ELF-1 (cell line): ENCODE results near the gene DYNAP.

Experiments
- DNase-seq: peaks from one replicate; pipeline ENCODE4 v3.0.0-alpha.2; 2016; ENCODE audit warnings: low read depth, low spot score

Gene DYNAP, protein sequence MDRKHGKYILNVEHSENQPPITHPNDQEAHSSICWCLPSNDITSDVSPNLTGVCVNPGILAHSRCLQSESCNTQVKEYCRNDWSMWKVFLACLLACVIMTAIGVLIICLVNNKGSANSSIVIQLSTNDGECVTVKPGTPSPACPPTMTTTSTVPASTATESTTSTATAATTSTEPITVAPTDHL

GRCh38 chr18:54590945-54591344, at the start of gene DYNAP:
Gene DYNAP (plus strand): TSS chr18:54591245. CDS start chr18:54591283, 38 bp downstream.
- DNase-seq = no peak

DNA sequence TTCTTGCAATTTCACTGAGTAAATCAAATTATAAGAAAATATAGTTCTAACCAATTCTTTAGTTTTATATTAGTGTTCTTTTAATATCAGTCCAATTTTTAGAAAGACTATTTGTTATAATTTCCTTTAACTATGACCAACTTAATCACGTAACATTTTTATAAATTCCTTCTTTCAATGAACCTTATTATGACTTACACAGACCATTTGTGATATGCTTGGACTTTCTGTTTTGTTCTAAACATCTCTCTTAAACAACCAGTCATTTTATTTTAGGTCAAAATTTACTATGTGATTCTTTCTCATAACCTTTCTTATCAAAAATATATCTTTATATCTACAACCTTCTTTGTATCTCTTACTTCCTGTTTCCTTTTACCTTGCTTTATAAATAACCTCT, 39.5 kb upstream of the DYNAP start:
- no peak for DNase-seq

DNA sequence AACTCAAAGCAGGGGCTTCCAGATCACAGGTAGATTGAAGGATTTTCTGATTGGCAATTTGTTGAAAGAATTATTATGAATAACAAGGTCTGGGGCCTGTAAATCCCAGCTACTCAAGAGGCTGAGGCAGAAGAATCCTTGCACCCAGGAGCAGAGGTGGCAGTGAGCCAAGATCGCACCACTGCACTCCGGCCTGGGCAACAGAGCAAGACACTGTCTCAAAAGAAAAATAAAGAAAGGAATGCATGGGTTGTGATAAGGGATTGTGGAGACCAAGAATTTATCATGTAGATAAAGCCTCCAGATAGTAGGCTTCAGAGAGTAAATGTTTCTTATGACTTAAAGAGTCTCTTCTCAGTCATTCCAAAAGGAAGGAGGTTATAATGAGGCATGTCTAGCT, 35.8 kb upstream of the DYNAP start:
- no peak for DNase-seq

DNA sequence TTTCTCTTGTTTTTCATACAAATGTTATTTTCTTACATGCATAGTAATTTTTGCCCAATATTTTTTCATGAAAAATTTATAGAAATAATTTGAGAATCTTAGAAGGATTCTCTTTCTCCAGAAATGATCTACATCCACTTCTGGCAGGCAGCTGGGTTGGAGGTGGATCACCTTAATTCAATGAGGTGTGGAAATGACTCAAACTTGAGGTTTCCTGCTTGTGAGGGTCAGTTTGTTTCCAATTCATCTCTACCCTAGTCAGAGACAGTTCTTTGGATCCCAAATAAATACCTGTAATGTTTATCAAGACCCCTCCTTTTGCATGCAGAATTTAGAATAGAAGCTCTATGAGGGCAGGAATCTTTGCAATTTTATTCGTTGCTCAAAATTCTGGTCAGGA, 35.0 kb upstream of the DYNAP start:
- no peak for DNase-seq

DNA sequence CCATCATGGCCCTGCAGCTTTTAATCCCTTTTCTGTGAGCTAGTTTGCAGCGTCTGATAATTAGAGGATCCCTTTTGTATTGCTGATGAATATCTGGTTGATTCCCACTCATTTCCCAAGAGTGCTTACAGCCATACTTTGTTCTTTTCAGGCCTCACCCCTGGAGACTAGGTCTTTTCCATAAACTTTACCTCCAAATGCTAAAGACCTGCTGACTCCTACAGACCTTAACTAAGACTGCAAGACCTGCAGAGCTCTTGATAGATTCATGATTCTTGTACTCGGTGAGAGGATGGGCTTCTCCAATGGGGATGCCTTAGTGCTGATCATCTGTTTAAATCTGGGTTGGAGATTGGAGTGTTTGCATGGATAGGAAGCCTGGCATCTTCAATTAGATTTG, 33.1 kb upstream of the DYNAP start:
- DNase-seq = no peak

GRCh38 chr18:54558609-54559585, 32.1 kb upstream of the DYNAP start:
- no peak for DNase-seq

- DNase-seq = no peak
Observed at GRCh38 chr18:54561706-54562267, 29.3 kb upstream of the DYNAP start.

- DNase-seq = no peak
Observed at GRCh38 chr18:54580202-54580729, 10.8 kb upstream of the DYNAP start.

- no peak for DNase-seq
Observed at GRCh38 chr18:54584065-54584464, 7.0 kb upstream of the DYNAP start.

DNA sequence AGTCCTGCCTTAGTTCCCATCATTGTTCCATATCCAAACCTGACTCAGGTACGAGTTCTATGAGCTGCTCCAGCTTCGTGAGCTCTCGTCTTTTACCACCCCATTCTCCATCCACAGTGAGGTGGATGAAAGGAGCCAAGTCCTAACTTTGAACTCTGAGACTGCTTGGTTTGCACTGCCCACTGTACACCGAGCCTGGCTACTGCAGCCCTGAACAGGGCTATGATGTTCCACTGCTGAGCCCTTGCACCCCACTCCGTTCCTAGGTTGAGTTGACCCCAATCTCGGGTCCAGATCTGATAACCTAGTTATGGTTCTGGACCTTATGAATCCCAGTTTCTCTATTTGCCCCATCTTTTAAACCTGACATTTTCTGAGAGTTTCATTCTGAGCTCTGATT, 5.3 kb upstream of the DYNAP start:
- no peak for DNase-seq

DNA sequence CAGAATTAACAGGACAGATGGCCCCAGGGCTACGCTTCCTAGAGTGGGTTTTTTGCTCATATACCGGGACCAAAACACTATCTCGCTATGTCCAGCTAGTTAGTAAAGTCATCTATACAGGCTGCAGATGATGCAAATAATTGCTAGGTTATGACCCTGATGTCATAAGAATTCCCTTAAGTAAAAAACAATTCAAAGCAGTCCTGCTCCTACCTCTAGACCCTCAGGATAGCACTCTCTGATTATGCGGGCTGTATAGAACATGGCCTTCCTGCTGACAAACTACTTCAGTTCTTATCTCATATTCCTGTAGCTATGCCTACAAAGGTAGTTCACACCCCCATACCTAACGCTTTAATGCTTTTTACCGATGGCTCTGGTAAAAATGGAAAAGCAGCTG, 13.2 kb downstream of the DYNAP start:
- no peak for DNase-seq

DNA sequence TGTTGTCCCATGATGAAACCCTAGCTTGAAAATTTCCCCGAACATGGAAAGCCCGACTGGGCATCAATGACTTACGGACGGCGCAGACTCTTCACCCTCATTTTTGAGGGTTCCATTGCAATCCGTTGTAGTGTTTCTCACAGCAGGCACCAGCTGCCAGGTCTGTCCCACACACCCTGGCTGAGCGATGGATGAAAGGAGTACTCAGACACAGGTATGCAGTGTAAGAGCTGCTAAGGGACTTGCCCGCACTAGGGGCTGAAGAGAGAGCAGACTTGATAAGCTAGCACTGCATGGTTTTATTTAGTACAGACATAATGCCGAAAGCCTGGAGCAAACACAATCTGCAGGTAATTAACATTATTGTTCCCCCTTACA, 15.8 kb downstream of the DYNAP start:
- DNase-seq = no peak

DNA sequence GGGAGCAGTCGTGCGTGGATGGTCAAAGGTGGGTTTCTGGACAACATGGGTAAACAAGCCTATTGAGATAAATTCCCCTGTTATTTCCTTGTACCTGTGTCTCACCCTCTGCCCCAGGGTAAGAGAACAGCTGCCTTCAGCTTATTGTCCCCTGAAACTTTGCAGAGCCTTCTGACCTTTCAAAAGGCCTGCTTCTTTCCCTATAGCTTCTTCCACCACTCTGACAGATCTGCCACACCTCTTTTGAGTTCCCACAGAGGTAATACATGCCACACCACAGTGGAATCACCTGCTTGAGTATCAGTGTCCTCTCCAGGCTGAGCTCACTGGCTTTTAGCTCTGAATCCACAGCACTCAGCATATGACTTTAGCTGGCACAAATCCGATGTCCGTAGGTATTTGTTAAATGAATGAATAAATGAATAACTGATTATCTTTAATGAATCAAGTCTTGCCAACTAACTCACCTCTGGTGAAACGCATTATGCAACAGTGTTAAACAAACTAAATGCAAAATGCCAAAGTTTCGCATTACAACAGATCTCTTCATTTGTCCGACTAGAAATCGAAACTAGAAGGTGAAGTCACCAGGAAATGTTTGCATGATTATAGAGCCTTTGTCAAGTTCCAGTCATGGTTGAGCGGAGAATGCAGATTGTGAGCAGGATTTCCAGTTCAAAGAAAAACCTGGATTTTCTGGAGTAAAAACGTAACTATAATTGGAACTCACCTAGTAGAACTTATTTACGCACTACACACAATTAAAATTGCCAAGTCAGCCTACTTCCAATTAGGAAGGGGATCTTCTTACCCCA, 16.4 kb downstream of the DYNAP start:
- peak; percentile 80 for DNase-seq

DNA sequence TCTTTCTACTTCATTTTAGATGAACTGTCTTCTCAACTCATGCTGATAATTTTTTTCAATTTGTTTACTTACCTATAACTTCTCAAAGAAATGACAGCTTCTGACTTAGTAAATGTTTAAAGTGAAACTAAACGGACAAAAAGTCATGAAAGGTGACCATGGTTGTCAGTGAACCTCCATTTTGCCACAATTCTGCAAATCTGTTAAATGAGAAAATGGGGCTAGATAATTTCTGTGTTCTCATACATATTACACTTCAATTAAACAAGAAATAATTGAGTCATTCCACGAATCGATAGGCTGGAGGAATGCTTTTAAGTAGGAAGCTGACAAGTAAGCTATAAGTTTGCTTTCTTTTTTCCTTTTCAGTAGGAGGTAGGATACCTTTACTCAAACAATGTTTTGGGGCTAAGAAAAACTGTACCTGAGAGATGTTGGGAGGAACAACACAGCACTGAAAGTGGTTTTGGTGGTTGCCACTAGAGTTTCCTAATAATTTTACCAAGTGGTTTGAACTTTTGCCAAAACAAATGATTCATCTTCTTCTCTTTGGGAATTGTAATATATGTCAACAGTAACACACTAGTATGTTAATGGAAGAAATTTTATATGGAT, 17.1 kb downstream of the DYNAP start:
- no peak for DNase-seq

- DNase-seq = no peak
Observed at GRCh38 chr18:54611816-54612215, 20.8 kb downstream of the DYNAP start.

DNA sequence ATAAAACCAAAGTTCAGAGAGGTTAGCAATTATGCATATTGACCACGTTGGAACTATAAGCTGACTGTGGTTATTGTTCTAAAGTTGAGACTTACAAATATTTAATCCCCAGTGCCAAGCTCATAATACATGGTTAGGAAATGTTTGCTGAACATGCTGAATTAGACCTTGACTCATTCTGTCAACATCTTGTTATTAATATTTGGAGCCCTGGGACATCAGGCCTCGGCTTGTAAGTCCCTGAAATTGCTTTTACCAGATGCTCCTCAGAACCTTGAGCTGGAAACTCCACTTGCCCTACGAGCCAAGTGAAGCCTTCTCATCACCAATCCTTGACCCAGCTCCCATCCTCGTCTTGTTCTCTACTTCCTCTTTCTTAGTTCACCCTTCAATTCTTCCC, 21.2 kb downstream of the DYNAP start:
- no peak for DNase-seq

- DNase-seq = no peak
Observed at GRCh38 chr18:54613174-54613573, 22.1 kb downstream of the DYNAP start.

GRCh38 chr18:54616220-54616848, 25.3 kb downstream of the DYNAP start:
- peak; percentile 16 for DNase-seq

DNA sequence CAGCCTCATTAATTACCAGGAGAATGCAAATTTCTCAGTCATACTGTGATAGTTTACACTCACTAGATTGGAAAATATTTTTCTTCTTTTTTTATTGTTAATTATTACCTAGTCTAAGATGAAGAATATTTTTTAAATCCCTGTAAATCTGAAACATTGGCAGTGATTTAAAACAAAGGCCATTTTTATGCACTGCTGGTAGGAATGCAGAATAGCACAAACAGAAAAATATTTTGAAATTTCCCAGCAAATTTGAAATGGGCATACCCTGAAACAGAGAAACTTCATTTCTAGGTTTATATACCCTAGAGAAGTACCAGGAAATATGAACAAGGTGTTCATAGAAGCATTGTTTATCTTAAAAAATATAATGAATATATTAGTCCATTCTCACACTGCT, 31.0 kb downstream of the DYNAP start:
- no peak for DNase-seq

DNA sequence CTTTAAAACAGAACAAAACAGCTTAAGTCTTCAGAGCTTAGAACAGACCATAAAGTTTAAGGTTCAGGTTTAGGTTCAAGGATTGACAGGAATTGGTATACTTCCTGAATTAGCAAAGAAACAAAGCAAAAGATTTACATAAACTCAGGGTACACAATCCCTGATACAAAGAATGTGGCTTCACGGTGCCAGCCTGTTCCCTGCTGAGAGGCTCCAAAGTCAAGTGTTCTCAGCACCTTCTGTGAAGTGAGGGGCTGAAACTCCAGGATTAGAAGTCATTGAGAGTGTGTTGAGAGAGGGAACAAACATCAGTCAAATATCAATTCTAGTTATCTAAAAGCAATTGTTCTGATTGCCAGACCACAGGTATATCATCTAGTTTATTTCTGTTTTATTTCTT, 35.7 kb downstream of the DYNAP start:
- no peak for DNase-seq

DNA sequence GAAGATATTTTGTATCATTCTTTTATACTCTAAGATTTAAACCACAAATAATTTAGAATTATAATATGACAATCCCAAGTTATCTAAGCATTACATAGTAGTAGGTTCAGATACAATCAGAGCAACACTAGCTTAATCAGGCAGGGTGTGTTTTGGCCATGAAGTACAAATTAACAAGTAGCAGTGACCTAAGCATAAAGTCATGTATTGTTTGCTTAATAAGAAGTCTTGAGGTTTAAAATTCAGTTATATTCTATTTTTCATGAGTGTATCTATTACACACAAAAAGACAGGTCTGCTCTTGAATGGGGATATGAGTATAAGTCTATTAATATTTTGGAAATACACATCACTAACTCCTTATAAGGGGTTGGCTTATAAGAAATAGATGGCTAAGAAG, 39.9 kb downstream of the DYNAP start:
- no peak for DNase-seq
